GM12801 (cell line): ENCODE measurements around the gene RBM33.

Experiments
- TF ChIP-seq, protein P1 (sequence below): IDR thresholded peaks from one replicate; pipeline ENCODE4 v1.5.1; 2011; ENCODE audit warnings: control low read depth; ENCODE audit not compliant: insufficient read length; ENCODE audit errors: extremely low read depth

Gene RBM33

DNA sequence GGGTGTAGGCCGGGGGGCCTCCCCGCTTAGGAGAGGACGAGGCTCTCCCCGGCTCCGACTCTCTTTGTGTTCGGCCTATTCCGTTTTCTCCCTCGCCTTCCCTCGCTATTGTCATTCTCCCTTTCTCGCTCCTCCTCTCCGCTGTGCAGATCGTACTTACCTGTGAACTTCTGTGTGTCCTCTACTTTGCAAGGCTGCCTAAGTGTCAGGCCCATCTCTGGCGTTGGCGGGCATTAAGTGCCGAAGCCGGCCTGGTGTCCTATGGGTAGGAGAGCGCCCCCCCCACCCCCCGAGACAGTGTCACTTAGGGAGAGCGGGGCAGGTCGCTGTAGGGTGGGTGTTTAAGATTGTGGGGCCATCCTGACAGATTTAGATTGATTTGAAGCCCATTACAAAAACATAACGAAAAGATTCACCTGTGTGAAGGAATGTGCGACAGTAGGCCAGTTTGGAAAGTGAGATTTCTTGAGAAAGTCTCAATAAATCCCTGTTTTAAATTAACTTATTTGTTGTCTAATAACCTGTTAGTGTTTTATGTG is 579 bp downstream of the RBM33 start:
- TF ChIP-seq, protein P1, sequence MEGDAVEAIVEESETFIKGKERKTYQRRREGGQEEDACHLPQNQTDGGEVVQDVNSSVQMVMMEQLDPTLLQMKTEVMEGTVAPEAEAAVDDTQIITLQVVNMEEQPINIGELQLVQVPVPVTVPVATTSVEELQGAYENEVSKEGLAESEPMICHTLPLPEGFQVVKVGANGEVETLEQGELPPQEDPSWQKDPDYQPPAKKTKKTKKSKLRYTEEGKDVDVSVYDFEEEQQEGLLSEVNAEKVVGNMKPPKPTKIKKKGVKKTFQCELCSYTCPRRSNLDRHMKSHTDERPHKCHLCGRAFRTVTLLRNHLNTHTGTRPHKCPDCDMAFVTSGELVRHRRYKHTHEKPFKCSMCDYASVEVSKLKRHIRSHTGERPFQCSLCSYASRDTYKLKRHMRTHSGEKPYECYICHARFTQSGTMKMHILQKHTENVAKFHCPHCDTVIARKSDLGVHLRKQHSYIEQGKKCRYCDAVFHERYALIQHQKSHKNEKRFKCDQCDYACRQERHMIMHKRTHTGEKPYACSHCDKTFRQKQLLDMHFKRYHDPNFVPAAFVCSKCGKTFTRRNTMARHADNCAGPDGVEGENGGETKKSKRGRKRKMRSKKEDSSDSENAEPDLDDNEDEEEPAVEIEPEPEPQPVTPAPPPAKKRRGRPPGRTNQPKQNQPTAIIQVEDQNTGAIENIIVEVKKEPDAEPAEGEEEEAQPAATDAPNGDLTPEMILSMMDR = no peak

DNA sequence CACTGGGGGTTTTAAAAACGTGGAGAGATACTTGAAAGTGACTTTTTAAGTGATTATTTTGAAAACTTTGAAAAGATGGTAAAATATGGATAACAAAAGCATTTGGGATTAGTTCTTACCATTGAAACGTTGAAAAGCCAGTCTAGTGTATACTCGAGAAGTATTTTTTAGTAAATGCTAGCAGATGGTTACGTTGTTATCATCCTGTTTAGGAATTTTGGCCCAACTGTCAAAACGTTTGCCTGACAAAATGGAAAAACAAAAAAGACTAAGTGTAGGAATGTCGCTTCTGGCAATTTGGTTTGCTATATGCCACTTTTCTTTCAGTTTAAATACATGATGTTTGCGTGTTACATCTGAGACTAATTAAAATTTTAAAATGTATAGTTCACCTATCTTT is 1.2 kb downstream of the RBM33 start:
- TF ChIP-seq, protein P1 = no peak

DNA sequence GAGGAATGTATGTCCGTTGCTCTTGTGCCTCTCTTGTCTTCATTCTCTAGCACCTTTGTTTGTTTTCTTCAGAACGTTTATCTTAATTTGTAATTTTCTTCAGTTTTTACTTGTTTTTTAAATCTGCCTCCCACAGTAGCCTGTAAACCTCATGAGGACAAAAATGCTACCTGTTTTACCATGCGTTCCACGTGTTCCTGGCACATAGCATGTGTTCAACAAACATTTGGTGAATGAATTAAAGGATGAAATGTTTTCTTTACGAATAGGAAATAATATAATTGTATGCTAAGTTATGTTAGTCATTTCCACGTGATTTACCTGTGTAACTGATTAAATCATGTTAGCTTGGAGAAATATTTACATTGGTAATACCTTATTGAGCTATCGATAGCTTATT is 2.2 kb downstream of the RBM33 start:
- TF ChIP-seq, protein P1 = no peak

DNA sequence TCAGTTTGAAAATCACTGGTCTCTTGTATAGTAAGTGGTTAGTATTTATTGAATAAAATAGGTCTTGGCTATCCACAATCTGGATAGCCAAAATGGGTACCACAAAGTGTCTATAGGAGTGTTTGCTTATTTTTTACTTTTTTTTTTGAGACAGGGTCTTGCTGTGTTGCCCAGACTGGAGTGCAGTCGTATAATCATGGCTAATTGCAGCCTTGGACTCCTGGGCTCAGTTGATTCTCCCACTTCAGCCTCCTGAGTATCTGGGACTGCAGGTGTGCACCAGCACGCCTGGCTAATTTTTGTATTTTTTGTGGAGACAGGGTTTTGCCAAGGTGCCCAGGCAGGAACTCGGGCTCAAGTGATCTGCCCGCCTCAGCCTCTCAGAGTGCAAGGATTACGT is 2.8 kb downstream of the RBM33 start:
- TF ChIP-seq, protein P1 = no peak

DNA sequence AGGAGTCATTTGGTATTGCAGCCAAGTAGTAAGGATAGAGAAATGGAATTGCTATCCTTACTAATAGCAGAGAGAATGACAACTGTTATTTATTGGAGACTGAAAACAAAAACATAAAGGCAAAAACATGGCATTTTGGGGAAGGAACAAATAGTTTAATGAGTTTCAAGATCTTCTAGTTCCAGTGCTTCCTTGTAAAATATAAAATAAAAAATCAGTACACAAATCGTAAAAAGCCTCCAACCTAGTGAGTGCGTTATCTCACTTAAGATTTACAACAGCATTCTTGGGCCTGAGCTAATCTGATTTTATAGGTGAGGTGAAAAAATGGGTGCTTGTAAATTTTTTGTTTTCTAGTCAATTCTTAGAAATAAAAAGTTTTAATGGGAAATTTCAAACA is 3.3 kb downstream of the RBM33 start:
- TF ChIP-seq, protein P1 = no peak

DNA sequence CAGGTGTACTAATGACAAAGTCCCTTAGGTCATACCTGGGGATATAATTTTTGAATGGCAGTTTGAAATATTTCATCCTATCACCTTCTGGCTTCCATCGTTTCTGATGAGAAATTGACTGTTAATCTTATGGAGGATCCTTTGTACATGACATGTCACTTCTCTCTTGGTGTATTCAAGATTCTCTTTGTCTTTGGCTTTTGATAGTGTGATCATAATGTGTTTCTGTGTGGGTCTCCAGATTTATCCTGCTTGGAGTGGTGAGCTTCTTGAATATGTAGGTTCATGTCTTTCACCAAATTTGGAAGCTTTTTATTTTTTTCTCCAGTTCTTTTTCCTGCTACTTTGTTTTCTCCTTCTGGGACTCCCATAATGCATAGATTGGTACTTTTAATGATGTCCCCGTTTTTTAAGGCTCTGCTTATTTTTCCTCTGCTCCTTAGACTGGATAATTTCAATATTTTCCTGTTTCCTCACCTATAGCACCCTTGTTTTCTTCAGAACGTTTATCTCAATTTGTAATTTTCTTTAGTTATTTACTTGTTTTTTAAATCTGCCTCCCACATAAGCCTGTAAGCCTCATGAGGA is 4.4 kb downstream of the RBM33 start:
- TF ChIP-seq, protein P1 = no peak

DNA sequence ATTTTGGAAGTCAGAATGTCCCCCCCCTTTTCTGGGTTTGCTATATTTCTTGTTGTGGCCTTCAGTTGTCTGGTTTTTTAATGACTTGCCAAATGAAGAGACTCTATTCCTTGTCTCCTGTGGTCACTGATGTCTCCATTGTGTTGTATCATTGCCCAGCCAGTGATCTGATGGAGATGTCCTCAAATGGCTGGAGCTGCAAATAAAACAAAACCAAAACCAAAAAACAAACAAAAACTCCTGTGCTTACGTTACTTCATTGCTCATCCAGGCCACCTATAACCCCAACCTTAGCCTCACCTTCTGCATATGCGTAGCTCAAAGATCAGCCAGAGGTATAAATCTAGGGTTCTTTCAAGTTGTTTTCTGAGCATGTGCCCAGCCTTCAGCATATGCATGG is 5.1 kb downstream of the RBM33 start:
- TF ChIP-seq, protein P1 = no peak
